Loucy (cell line): ENCODE data around the gene LMF2.

Experiments used
- H2AFZ ChIP-seq: fragments of 200-600 bp; sonication (generic); 2 replicates; pipeline ENCODE4 v1.6.0; 2016; ENCODE audit warnings: antibody characterized with exemption, mild to moderate bottlenecking, low read length, moderate library complexity
- H3F3A ChIP-seq: fragments of 200-600 bp; 2 replicates; pipeline ENCODE4 v1.6.0; 2016; ENCODE audit warnings: antibody characterized with exemption, low read depth, mild to moderate bottlenecking
- H3K27me3 ChIP-seq: fragments of 200-600 bp; sonication (generic); 2 replicates; pipeline ENCODE4 v1.6.1; 2014; ENCODE audit warnings: low read length, mild to moderate bottlenecking; ENCODE audit not compliant: insufficient read depth, poor library complexity, severe bottlenecking
- H3K36me3 ChIP-seq: fragments of 200-600 bp; sonication (generic); 2 replicates; pipeline ENCODE4 v1.6.1; 2016; ENCODE audit warnings: low read length; ENCODE audit not compliant: insufficient read depth
- H3K4me1 ChIP-seq: fragments of 200-600 bp; sonication (generic); 2 replicates; pipeline ENCODE4 v1.5.1; 2014; ENCODE audit warnings: low read length, mild to moderate bottlenecking; ENCODE audit not compliant: insufficient read depth, poor library complexity, severe bottlenecking
- H3K4me2 ChIP-seq: fragments of 200-600 bp; sonication (generic); 2 replicates; pipeline ENCODE4 v1.6.0; 2014; ENCODE audit warnings: antibody characterized with exemption, low read length, low read depth, mild to moderate bottlenecking; ENCODE audit not compliant: poor library complexity, severe bottlenecking
- H3K4me3 ChIP-seq: fragments of 200-600 bp; sonication (generic); 2 replicates; pipeline ENCODE4 v1.5.1; 2014; ENCODE audit warnings: low read length, mild to moderate bottlenecking, mixed read lengths; ENCODE audit not compliant: poor library complexity, severe bottlenecking
- H3K79me2 ChIP-seq: fragments of 200-600 bp; sonication (generic); 2 replicates; pipeline ENCODE4 v1.6.1; 2014; ENCODE audit warnings: low read length; ENCODE audit not compliant: insufficient read depth
- H3K9ac ChIP-seq: fragments of 200-600 bp; sonication (generic); 2 replicates; pipeline ENCODE4 v1.6.0; 2014; ENCODE audit warnings: mild to moderate bottlenecking, low read depth, low read length, moderate library complexity; ENCODE audit not compliant: poor library complexity, severe bottlenecking
- H3K9me2 ChIP-seq: fragments of 200-600 bp; sonication (generic); replicated peaks from 2 replicates; pipeline ENCODE4 v1.6.1; 2016; ENCODE audit warnings: low read depth, low read length, mixed read lengths
- H3K9me3 ChIP-seq: fragments of 200-600 bp; sonication (generic); 2 replicates; pipeline ENCODE4 v1.6.1; 2014; ENCODE audit warnings: mild to moderate bottlenecking, antibody characterized with exemption, low read length, low read depth; ENCODE audit not compliant: insufficient read depth
- H4K20me1 ChIP-seq: fragments of 200-600 bp; sonication (generic); 2 replicates; pipeline ENCODE4 v1.6.0; 2014; ENCODE audit warnings: antibody characterized with exemption, low read length, mild to moderate bottlenecking; ENCODE audit not compliant: insufficient read depth, poor library complexity, severe bottlenecking
- EZH2phosphoT487 ChIP-seq: fragments of 200-600 bp; IDR thresholded peaks from 2 replicates; pipeline ENCODE4 v1.6.1; 2018; ENCODE audit warnings: antibody characterized with exemption, mild to moderate bottlenecking, moderate library complexity, borderline replicate concordance
- TF ChIP-seq, protein P1 (sequence below): fragments of 200-600 bp; sonication (generic); conservative IDR thresholded peaks from 2 replicates; pipeline ENCODE4 v1.5.1; 2014; ENCODE audit warnings: mild to moderate bottlenecking, antibody characterized with exemption, low read length

Gene LMF2

GRCh38 chr22:50516068-50516467 lies 8.6 kb upstream of the LMF2 start:
- Histone ChIP-seq H4K20me1 (peaks cover 9% of the 10 kb centered on the region), H3K79me2 (peaks cover 59% of the 10 kb centered on the region)

GRCh38 chr22:50513175-50513574 lies 5.7 kb upstream of the LMF2 start:
- Histone ChIP-seq H3K4me1 (peaks cover 32% of the 10 kb centered on the region), H2AFZ (no peak overlapping the region), H3K36me3 (peaks cover 10% of the 10 kb centered on the region; the same call in 1 of the 2 replicates), H3K4me2 (peak overlapping the region; percentile 48), H3K9ac (peak overlapping the region; percentile 31), H3K9me2 (no peaks in the 10 kb centered on the region), H4K20me1 (peaks cover 19% of the 10 kb centered on the region), H3K27me3 (no peaks in the 10 kb centered on the region), H3F3A (no peaks in the 10 kb centered on the region), H3K79me2 (peaks cover 85% of the 10 kb centered on the region), H3K9me3 (no peaks in the 10 kb centered on the region), H3K4me3 (peak overlapping the region; percentile 33)
- TF ChIP-seq, protein P1, sequence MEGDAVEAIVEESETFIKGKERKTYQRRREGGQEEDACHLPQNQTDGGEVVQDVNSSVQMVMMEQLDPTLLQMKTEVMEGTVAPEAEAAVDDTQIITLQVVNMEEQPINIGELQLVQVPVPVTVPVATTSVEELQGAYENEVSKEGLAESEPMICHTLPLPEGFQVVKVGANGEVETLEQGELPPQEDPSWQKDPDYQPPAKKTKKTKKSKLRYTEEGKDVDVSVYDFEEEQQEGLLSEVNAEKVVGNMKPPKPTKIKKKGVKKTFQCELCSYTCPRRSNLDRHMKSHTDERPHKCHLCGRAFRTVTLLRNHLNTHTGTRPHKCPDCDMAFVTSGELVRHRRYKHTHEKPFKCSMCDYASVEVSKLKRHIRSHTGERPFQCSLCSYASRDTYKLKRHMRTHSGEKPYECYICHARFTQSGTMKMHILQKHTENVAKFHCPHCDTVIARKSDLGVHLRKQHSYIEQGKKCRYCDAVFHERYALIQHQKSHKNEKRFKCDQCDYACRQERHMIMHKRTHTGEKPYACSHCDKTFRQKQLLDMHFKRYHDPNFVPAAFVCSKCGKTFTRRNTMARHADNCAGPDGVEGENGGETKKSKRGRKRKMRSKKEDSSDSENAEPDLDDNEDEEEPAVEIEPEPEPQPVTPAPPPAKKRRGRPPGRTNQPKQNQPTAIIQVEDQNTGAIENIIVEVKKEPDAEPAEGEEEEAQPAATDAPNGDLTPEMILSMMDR, result no peak
- TF ChIP-seq EZH2phosphoT487, result no peak

More at GRCh38 chr22:50516068-50516467, 8.6 kb upstream of the LMF2 start:
- Histone ChIP-seq H3K9me3 (no peaks in the 10 kb centered on the region), H3K9ac (no peak overlapping the region), H3K9me2 (no peaks in the 10 kb centered on the region), H2AFZ (no peak overlapping the region), H3K27me3 (no peaks in the 10 kb centered on the region), H3F3A (no peaks in the 10 kb centered on the region), H3K4me3 (no peak overlapping the region), H3K4me2 (peak overlapping the region; percentile 22), H3K4me1 (peaks cover 20% of the 10 kb centered on the region), H3K36me3 (peaks cover 31% of the 10 kb centered on the region; the same call in 1 of the 2 replicates)
- TF ChIP-seq, protein P1, result no peak
- TF ChIP-seq EZH2phosphoT487, result no peak

DNA sequence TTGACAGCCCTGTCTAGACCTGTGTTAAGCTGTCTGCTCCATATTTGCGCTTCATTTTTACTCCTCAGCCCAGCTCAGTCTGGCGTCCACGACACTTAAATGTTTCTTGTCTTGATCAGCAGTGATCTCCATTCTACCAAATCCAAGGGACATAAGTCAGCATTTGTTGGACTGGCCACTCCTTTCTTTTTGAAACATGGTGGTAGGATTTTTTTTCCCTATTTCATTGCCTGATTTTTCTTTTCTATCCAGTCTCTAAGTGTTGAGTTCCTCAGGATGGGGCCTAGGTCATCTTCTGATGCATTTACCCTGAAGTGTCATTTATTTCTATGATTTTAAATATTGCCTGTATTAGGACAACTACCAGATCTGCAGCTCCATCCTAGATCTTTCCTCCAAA lies 1.4 kb upstream of the LMF2 start:
- H4K20me1 ChIP-seq, result peaks cover 10% of the 10 kb centered on the region
- no peaks in the 10 kb centered on the region for H3K9me3 ChIP-seq
- H3K79me2 ChIP-seq, result peaks cover 79% of the 10 kb centered on the region
- H3F3A ChIP-seq, result no peaks in the 10 kb centered on the region
- peak overlapping the region; percentile 89 for H3K4me2 ChIP-seq
- TF ChIP-seq, protein P1, result no peak
- no peak for TF ChIP-seq EZH2phosphoT487
- H3K4me1 ChIP-seq, result peaks cover 24% of the 10 kb centered on the region
- H3K4me3 ChIP-seq, result peak overlapping the region; percentile 77
- no peaks in the 10 kb centered on the region for H3K9me2 ChIP-seq
- H2AFZ ChIP-seq, result peak overlapping the region; percentile 88; the same call in 1 of the 2 replicates
- peak overlapping the region; percentile 76 for H3K9ac ChIP-seq
- no peaks in the 10 kb centered on the region for H3K27me3 ChIP-seq
- H3K36me3 ChIP-seq, result no peaks in the 10 kb centered on the region
